HUES6 (cell line): Measurements from ENCODE around the gene PAN2.
"Not testable (repeated sequence)": the region's sequence is repeated elsewhere in the genome, so short reads cannot be mapped to it uniquely, and the experiment has no call there.

Experiments used
- H3K27ac ChIP-seq: 2 replicates; pipeline ENCODE4 v1.7.0; 2013; ENCODE audit warnings: low read depth, mild to moderate bottlenecking, low read length, inconsistent platforms
- H3K27me3 ChIP-seq: 2 replicates; pipeline ENCODE4 v1.6.1; 2013; ENCODE audit warnings: low read length; ENCODE audit not compliant: control insufficient read depth, insufficient read depth
- H3K36me3 ChIP-seq: 2 replicates; pipeline ENCODE4 v1.6.1; 2013; ENCODE audit warnings: low read length; ENCODE audit not compliant: control insufficient read depth, insufficient read depth
- H3K4me1 ChIP-seq: 2 replicates; pipeline ENCODE4 v1.6.1; 2013; ENCODE audit warnings: low read length; ENCODE audit not compliant: control insufficient read depth, insufficient read depth
- H3K4me3 ChIP-seq: 2 replicates; pipeline ENCODE4 v1.5.1; 2013; ENCODE audit warnings: low read depth, low read length
- H3K9ac ChIP-seq: one replicate; pipeline ENCODE4 v1.6.1; 2013; ENCODE audit warnings: mild to moderate bottlenecking, low read length
- H3K9me3 ChIP-seq: 2 replicates; pipeline ENCODE4 v1.6.1; 2013; ENCODE audit warnings: low read depth, low read length; ENCODE audit not compliant: control insufficient read depth, insufficient read depth

PAN2 gene

DNA sequence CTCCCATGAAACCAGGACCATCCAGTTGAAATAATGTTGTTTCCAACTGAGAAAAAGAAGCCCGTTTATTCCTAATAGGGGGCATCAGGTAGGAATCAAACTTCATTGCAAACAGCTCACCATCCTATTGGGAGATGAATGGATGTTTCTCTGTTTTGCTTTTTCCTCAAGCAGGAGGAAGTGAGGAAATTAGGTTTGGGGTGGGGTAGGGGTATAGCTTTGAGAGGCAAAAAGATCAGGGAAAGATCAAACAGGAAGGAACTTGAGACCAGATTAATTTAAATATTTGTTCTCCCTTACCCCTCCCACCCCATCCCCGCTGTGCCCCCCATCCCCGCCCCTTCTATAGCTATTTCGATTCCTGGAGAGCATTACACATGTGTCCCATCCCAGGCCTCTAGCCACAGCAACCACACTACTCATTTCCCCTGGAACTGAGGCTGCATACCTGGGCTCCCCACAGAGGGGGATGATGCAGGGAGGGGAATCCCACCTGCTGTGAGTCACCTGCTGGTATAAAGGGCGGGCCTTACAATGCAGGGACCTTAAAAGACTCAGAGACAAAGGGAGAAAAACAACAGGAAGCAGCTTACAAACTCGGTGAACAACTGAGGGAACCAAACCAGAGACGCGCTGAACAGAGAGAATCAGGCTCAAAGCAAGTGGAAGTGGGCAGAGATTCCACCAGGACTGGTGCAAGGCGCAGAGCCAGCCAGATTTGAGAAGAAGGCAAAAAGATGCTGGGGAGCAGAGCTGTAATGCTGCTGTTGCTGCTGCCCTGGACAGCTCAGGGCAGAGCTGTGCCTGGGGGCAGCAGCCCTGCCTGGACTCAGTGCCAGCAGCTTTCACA is 4.7 kb upstream of the PAN2 start, which contains the start of gene IL23A:
Gene IL23A (plus strand): TSS at position 577 of the 850 bp plus-strand sequence. CDS start 161 bp downstream, at position 738.
- Histone ChIP-seq H3K4me3 (peak within 1 kb of the TSS; percentile 49), H3K9me3 (no peaks in the 10 kb centered on the region)

DNA sequence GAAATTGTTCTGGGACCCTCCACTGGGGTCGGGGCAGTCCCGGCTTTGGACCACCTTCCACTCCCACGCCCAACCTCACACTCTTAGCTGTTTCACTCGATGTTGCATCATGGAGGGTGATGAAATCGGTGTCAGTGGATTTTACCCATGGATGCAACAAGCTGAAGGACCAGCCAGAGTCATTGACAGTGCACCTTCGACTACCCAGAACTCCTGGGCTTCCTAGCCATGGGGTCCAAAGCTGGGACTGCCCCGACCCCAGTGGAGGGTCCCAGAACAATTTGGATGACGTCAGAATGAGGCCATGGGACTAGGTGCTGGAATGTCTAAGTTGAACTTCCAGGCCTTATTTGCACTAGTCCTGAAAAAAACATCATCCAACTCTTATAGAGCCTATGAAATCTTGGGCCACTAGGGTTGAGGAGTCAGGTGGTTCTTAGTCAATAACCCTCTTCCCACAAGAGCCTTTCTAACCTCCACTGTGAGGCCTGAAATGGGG is 4.0 kb upstream of the PAN2 start:
- H3K4me1 ChIP-seq, result peaks cover 35% of the 10 kb centered on the region
- H3K9me3 ChIP-seq, result no peaks in the 10 kb centered on the region
- no peaks in the 10 kb centered on the region for H3K27me3 ChIP-seq
- H3K36me3 ChIP-seq, result peaks cover 10% of the 10 kb centered on the region
- H3K9ac ChIP-seq, result peak overlapping the region; percentile 45
- peak overlapping the region; percentile 60; the same call in 1 of the 2 replicates for H3K27ac ChIP-seq
- peak overlapping the region; percentile 32 for H3K4me3 ChIP-seq

More for the DNA sequence above, 4.7 kb upstream of the PAN2 start, which contains the start of gene IL23A:
- peaks cover 17% of the 10 kb centered on the region for H3K36me3 ChIP-seq
- H3K9ac ChIP-seq, result peak within 1 kb of the TSS; percentile 79
- H3K27me3 ChIP-seq, result no peaks in the 10 kb centered on the region
- peaks cover 31% of the 10 kb centered on the region for H3K4me1 ChIP-seq
- peak within 1 kb of the TSS; percentile 73 for H3K27ac ChIP-seq

DNA sequence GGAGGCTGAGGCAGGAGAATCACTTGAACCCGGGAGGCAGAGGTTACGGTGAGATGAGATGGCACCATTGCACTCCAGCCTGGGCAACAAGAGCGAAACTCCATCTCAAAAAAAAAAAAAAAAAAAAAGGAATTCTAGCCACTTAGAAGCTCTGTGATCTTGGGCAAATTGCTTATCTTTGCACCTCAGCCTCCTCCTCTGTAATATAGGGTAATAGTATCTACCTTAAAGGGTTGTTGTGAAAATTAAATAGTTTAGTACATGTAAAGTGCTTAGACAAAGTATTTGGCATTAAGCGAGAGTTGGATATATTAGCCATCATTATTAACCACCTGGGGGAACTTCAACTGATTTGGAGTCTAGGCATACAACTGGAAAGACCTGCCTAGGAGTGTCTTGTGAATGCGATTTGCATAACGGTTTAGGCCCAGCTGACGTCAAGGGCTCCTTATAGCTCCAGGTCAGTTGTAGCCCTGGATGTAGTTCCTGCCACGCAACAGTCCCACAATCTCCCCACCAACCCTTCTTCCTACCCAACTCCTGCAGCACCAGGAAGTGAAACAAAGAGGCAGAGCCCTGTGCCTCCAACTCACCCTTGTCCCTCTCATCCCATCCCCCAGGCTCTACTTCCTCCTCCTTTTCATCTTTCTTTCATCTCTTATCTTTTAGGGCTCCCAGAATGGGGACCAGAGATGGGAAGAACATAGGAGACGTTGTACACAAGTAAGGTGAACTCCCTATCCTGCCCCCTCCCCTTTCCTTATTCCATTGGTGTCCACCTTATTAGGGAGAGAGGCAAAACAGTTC is 2.8 kb upstream of the PAN2 start:
- no peaks in the 10 kb centered on the region for H3K9me3 ChIP-seq
- no peak overlapping the region for H3K9ac ChIP-seq
- H3K36me3 ChIP-seq, result 0 out of 2 replicates have a peak, but pooled peaks cover 5% of the 10 kb centered on the region
- no peak overlapping the region for H3K4me3 ChIP-seq
- H3K4me1 ChIP-seq, result peaks cover 37% of the 10 kb centered on the region
- H3K27ac ChIP-seq, result no peak overlapping the region
- no peaks in the 10 kb centered on the region for H3K27me3 ChIP-seq

DNA sequence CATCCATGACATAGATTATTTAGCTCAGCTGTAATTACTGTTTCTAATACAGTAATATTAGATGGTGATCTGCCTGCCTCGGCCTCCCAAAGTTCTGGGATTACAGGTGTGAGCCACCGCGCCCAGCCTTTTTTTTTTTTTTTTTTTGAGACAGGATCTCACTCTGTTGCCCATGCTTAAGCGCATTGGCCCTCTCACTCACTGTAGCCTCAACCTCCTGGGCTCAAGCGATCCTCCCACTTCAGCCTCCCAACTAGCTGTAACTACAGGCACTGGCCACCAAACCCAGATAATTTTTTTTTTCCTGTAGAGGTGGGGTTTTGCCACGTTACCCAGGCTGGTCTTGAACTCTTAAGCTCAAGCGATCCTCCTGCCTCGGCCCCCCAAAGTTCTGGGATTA is 1.7 kb upstream of the PAN2 start:
- not testable (repeated sequence) for H3K27ac ChIP-seq, H3K9ac ChIP-seq, H3K4me3 ChIP-seq, H3K36me3 ChIP-seq, H3K9me3 ChIP-seq, H3K27me3 ChIP-seq
- peaks cover 37% of the 10 kb centered on the region for H3K4me1 ChIP-seq

DNA sequence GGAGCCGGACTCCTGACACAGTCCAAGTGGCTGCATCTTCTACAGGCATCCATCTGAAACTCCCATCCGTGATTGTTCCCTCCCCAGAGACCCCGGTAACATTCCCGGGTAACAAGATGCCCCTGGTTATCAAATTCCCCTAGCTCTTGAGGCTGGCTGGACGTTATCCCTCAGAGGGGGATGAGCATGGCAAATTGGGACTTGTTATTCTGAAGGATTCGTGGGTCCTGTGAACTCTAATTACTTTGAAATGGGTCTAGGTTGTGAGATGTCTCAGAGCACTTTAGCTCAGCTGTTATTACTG is 642 bp upstream of the PAN2 start:
- no peaks in the 10 kb centered on the region for H3K36me3 ChIP-seq
- peaks cover 36% of the 10 kb centered on the region for H3K4me1 ChIP-seq
- H3K9me3 ChIP-seq, result no peaks in the 10 kb centered on the region
- no peaks in the 10 kb centered on the region for H3K27me3 ChIP-seq
- peak overlapping the region; percentile 73 for H3K4me3 ChIP-seq
- peak overlapping the region; percentile 58; the same call in 1 of the 2 replicates for H3K27ac ChIP-seq
- peak overlapping the region; percentile 89 for H3K9ac ChIP-seq

DNA sequence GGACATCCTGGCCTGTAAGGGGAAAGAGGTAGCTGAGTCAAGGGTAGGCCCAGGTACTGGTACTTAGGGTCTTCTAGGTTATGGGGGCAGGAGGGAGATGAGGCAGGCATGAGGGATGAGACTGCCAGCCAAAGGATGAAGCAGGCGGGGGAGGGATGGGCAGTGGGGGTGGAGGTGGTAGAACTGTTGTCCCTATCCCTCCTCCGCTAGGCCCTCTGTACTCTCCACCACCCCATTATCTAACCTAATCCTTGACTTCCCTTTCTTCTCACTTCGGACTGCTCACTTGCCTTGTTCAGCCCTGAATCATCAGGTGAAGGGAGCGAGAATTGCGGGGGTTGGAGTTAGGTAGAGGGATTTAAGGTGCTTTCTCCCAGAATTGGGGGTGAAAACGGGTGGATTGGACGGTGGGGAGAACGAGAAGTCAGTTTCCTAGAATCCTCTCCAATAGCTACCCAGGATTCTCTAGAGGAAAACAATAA is 562 bp downstream of the PAN2 start:
- H3K27me3 ChIP-seq, result no peaks in the 10 kb centered on the region
- H3K9me3 ChIP-seq, result no peaks in the 10 kb centered on the region
- peaks cover 25% of the 10 kb centered on the region for H3K4me1 ChIP-seq
- 0 out of 2 replicates have a peak, but pooled peaks cover 4% of the 10 kb centered on the region for H3K36me3 ChIP-seq
- peak overlapping the region; percentile 73 for H3K4me3 ChIP-seq
- peak overlapping the region; percentile 89 for H3K9ac ChIP-seq
- peak overlapping the region; percentile 58 for H3K27ac ChIP-seq

DNA sequence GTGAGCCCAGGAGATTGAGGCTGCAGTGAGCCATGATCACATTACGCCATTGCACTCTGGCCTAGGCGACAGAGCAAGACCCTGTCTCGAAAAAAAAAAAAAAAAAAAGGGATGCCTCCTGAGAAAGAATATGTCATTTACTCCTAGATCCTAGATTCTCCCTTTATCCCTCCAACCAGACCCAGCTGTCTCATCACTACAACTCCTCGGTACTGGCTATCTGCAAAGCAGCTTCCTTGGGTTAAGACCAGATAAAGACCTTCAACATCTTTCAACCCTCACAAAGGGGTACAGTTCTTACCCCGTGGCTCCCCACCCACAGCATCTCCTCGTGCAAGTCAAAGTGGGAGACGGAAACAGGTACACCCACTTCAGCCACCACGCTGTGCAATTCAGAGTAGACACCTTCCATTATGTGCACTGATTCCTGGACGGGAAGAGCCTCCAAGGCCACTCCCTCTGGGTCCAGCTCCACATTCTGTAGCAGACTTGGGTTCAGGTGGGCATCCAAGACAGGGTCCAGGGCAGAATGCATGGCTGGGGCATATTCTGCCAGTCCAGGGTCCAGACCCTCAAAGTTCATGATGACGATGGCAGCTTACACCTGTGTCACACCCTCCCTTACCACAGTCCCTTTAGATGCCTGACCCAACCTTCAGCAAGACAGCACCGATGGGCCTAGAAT is 1.1 kb downstream of the PAN2 start:
- peaks cover 19% of the 10 kb centered on the region for H3K4me1 ChIP-seq
- peak overlapping the region; percentile 58; the same call in 1 of the 2 replicates for H3K27ac ChIP-seq
- H3K9me3 ChIP-seq, result no peaks in the 10 kb centered on the region
- H3K9ac ChIP-seq, result peak overlapping the region; percentile 89
- no peaks in the 10 kb centered on the region for H3K27me3 ChIP-seq
- peak overlapping the region; percentile 73 for H3K4me3 ChIP-seq
- H3K36me3 ChIP-seq, result peaks cover 10% of the 10 kb centered on the region

DNA sequence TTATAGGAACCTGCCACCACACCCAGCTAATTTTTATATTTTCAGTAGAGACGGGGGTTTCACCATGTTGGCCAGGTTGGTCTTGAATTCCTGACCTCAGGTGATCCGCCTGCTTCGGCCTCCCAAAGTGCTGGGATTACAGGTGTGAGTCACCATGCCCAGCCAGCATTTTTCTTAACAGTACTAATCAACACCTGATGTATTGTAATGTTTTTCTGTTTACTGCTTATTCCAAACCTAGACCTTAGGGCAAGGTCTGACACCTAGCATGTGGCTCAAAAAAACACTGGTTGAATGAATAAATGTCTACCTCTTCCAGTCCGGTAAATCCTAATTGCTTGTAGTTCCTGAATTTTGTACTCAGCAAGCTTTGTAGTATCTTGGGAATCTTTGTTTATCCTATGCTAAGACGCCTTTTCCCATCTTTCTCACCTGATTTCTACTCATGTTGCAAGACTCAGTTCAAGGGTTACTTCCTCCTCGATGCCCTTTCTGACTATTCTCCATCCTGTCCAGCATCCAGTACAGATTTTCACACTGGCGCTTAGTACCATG is 2.8 kb downstream of the PAN2 start:
- Histone ChIP-seq H3K9me3 (no peaks in the 10 kb centered on the region), H3K27ac (no peak overlapping the region), H3K9ac (no peak overlapping the region), H3K4me3 (no peak overlapping the region), H3K4me1 (peaks cover 11% of the 10 kb centered on the region), H3K36me3 (peaks cover 26% of the 10 kb centered on the region), H3K27me3 (no peaks in the 10 kb centered on the region)

DNA sequence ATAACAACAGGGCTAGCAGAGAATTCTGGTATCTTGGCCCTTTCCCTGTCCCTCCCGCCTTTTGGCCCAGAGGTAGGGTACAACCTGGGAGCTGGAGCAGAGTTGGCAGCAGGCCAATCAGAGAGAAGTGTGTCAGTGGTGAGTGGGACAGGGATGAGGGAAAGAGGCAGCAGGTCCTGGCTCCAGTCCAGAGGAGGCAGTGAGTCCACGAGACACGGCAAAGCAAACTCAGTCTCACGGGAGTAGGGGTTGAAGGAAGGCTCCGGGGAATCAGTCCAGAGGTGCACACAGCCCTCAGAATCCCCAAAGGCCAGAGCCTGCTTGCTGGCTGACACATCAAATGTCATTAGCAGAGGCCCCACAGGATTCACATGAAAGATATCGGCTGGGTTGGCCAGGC is 7.3 kb downstream of the PAN2 start:
- H3K27me3 ChIP-seq, result no peaks in the 10 kb centered on the region
- no peaks in the 10 kb centered on the region for H3K9me3 ChIP-seq
- H3K9ac ChIP-seq, result no peak overlapping the region
- H3K36me3 ChIP-seq, result peaks cover 69% of the 10 kb centered on the region
- H3K4me1 ChIP-seq, result no peaks in the 10 kb centered on the region
- H3K27ac ChIP-seq, result no peak overlapping the region
- no peak overlapping the region for H3K4me3 ChIP-seq

DNA sequence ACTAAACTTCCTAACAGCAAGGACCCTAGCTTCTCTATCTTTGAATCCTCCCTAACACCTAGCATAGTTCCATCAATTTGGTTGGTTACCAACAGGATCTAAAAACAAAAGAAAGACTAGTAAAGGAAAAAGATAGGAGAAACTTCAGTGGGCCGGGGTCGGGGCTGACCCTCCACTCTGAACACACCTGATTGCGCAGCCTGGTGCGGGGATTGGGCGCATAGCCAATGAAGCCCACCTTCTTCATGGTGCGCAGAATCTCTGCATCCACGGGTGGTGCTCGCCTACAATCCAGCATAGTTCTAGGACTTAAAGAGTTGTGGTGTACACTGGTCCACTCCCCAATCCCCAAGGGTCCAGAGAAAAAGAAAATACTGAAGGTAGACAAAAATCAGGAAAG is 7.7 kb downstream of the PAN2 start:
- no peak overlapping the region for H3K27ac ChIP-seq

More for the DNA sequence above, 7.7 kb downstream of the PAN2 start:
- Histone ChIP-seq H3K4me3 (no peak overlapping the region), H3K27me3 (no peaks in the 10 kb centered on the region), H3K9ac (no peak overlapping the region), H3K36me3 (peaks cover 70% of the 10 kb centered on the region), H3K4me1 (no peaks in the 10 kb centered on the region), H3K9me3 (no peaks in the 10 kb centered on the region)
